HG02943 (cell line): ENCODE measurements around the gene ZCWPW1.
"Not testable (repeated sequence)": the region's sequence is repeated elsewhere in the genome, so short reads cannot be mapped to it uniquely, and the experiment has no call there.

Experiments
- ATAC-seq: cut with Tn5 transposase; IDR thresholded peaks from one replicate; pipeline ENCODE4 v1.9.1; 2021; ENCODE audit warnings: mild to moderate bottlenecking, low read depth, moderate library complexity; ENCODE audit not compliant: unreplicated experiment

The ZCWPW1 gene

DNA sequence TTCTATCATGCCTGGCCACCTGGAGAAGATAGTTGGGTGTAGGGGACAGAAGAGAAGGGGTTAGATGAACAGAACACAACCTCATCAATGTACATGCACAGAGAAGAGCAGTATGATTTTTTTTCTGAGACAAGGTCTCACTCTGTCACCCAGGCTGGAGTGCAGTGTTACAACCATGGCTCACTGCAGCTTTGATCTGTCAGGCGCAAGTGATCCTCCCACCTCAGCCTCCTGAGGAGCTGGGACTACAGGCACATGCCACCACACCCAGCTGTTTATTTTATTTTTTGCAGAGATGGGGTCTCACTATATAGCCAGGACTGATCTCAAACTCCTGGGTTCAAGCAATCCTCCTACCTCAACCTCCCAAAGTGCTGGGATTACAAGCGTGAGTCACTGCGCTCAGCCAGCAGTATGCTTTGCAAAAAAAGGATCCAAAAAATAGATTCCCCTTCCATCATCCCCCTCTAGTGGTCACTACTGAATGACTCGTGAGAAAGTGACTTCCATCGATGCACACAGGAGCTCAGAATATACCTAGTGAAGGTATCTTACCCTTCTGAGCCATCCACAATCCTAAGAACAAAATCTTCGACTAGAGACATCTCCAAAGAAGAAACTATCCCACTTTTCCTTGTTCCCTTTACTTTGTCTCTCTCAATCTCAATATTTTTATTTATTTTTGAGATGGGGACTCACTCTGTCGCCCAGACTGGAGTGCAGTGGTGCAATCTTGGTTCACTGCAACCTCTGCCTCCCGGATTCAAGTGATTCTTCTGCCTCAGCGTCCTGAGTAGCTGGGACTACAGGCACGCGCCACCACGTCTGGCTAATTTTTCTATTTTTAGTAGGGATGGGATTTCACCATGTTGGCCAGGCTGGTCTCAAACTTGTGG lies 21.0 kb downstream of the ZCWPW1 start:
- no peak for ATAC-seq

DNA sequence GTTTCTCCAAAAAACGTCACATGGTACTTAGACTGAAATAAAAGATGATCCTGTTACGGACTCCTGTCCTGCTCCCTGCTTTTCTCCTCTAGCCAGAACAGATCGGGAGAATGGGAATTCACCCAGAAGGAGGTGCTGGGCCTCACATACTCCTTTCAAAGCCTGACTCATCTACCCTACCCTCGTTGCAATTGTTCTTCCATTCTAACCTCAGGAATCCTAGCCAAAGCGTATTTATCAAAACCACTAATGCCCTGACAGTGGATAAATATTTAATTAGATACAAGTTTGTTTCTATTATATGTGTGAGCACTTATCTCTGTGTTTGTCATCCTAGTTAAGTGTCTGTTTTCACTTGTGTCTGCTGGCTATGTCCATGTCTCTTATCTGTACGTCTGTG lies 21.7 kb downstream of the ZCWPW1 start:
- ATAC-seq = no peak

GRCh38 chr7:100402241-100402640 lies 26.3 kb downstream of the ZCWPW1 start:
- ATAC-seq = no peak

GRCh38 chr7:100401811-100402210 lies 26.7 kb downstream of the ZCWPW1 start:
- no peak for ATAC-seq

- ATAC-seq = no peak
Measured at GRCh38 chr7:100400656-100401055, 27.8 kb downstream of the ZCWPW1 start.

- ATAC-seq = no peak
Measured at GRCh38 chr7:100400041-100400440, 28.5 kb downstream of the ZCWPW1 start.

- no peak for ATAC-seq
Measured at GRCh38 chr7:100398239-100398638, 30.3 kb downstream of the ZCWPW1 start.

GRCh38 chr7:100397315-100398081 lies 31.0 kb downstream of the ZCWPW1 start:
- ATAC-seq = no peak

DNA sequence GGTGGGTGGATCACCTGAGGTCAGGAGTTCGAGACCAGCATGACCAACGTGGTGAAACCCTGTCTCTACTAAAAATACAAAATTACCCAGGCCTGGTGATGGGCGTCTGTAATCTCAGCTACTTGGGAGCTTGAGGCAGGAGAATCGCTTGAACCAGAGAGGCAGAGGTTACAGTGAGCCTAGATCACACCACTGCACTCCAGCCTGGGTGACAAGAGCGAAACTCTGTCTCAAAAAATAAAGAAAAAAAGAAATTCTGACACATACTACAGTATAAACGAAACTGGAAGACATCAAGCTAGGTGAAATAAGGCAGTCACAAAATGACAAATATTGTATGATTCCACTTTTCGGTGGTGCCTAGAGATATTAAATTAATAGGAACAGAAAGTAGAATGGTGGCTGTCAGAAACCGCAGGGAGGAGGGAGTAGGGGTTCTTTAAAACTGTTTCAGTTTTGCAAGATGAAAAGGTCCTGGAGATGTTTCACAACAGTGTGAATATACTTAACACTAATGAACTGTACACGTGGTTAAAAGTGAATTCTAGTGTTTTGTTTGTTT lies 32.0 kb downstream of the ZCWPW1 start:
- ATAC-seq = peak; percentile 89

- ATAC-seq = no peak
Measured at GRCh38 chr7:100394077-100394476, 34.4 kb downstream of the ZCWPW1 start.

- no peak for ATAC-seq
Measured at GRCh38 chr7:100393233-100393905, 35.1 kb downstream of the ZCWPW1 start.

GRCh38 chr7:100390286-100391009 lies 38.1 kb downstream of the ZCWPW1 start:
- ATAC-seq = no peak

- no peak for ATAC-seq
Measured at GRCh38 chr7:100389437-100390088, 38.9 kb downstream of the ZCWPW1 start.

GRCh38 chr7:100387695-100388094 lies 40.8 kb downstream of the ZCWPW1 start:
- no peak for ATAC-seq

DNA sequence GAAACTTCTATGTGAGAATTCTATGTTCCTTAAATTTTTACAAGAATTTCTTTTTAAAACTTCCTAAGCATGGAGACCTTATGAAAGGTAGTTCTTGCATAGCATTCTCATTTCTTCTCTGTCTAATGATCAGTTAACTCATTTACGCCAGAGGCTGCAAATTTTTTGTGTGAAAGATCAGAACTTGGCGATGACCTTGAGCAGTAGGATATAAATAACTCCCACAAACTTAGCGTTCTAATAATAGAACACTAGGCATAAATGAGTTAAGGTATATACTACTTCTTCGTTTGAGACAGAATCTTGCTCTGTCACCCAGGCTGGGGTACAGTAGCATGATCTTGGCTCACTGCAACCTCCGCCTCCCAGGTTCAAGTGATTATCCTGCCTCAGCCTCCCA lies 41.6 kb downstream of the ZCWPW1 start:
- no peak for ATAC-seq

DNA sequence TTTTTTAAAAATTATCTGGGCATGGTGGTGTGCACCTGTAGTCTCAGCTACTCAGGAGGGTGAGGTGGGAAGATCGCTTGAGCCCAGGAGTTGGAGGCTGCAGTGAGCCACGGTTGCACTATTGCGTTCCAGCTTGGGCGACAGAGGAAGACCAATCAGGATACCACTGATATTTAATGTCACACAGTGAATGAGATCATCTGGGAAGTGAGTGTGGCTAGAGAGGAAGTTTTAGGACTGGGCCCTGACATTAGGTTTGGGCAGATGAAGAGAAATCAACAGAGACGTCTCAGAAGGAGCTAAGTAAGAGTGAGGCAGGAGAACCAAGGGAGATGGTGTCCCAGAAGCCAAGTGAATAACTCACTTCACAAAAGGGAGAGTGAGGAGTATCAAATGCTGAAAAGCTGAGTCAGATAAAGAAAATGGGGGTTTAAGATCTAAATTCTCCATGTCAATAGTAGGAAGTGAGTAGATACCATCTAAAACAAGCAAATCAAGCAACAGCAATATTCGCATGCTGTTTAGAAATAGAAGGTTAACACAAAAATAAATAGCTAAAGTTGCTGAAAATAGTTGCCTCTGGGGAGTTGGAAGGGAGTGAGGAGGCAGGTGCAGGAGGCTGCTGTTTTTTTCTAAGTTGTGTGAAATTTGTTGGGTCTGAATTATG lies 43.7 kb downstream of the ZCWPW1 start:
- no peak for ATAC-seq

- ATAC-seq = not testable (repeated sequence)
Measured at GRCh38 chr7:100382234-100382853, 46.2 kb downstream of the ZCWPW1 start.

DNA sequence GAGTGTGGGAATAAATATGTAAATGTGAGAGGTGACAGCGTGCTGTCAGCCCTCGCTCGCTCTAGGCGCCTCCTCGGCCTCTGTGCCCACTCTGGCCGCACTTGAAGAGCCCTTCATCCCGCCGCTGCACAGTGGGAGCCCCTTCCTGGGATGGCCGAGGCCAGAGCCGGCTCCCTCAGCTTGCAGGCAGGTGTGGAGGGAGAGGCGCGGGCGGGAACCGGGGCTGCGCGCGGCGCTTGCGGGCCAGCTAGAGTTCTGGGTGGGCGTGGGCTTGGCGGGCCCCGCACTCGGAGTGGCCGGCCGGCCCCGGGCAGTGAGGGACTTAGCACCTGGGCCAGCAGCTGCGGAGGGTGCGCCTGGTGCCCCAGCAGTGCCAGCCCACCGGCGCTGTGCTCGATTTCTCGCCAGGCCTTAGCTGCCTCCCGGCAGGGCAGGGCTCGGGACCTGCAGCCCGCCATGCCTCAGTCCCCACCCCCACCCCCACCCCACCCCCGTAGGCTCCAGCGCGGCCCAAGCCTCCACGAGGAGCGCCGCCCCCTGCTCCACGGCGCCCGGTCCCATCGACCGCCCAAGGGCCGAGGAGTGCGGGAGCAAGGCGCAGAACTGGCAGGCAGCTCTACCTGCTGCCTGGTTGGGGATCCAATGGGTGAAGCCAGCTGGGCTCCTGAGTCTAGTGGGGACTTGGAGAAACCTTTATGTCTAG lies 46.8 kb downstream of the ZCWPW1 start:
- ATAC-seq = not testable (repeated sequence)
